Omental fat pad (tissue), 4 donors: ENCODE results near the gene AARSD1. TPM values are rescaled to one million over a fixed set of nuclear protein-coding genes. Genes with fewer than 3 reads are reported as not detected.
"Not testable (repeated sequence)": the region's sequence is repeated elsewhere in the genome, so short reads cannot be mapped to it uniquely, and the experiment has no call there.

Experiments used
- ATAC-seq: fragments of 150-250 bp; one replicate; pipeline ENCODE4 v1.9.1; 2016; ENCODE audit warnings: mild to moderate bottlenecking, moderate library complexity; ENCODE audit not compliant: low FRiP score
- DNase-seq: peaks from one replicate; pipeline ENCODE4 v3.0.0-alpha.2; 2019; ENCODE audit warnings: low spot score
- total RNA-seq, 4 donors: library from RNA; depleted of rRNA; stranded (reverse); fragments of >200 nt; gene quantifications; one replicate each; pipeline ENCODE4 v1.1.0, GENCODE V29; 2016
- TF ChIP-seq, protein P1 (sequence below), 3 donors: fragments of 450-650 bp; IDR thresholded peaks; one replicate each; pipeline ENCODE4 v1.5.1; 2016 to 2017; ENCODE audit warnings: antibody characterized with exemption in 3 of 3, mild to moderate bottlenecking in 3 of 3, moderate library complexity in 2 of 3

The AARSD1 gene
- total RNA-seq, 4 donors from 2014 or later = 17.8 to 36.0 (median 20.2) TPM

DNA sequence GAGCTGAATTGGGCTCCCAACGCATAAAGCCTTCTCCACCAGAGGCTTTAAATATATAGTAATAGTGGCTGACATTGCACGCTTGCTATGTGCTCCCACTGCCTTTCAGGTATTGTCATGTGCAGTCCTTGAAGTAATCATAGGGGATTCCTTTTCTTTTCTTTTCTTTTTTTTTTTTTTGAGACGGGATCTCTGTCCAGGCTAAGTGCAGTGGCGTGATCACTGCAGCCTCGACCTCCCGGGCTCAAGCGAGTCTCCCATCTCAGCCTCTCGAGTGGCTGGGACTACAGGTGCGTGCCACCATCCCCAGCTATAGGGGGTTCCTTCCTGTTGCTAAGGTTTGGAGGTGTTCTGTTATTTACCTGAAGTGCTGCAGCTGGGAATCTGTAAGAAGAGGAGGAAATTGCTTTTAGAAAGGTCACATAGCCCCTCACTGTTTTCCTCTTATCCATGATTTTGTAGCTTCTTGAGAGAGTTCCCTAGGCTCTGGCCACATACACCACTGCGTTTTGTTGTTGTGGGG is 34.8 kb upstream of the AARSD1 start:
- DNase-seq = no peak
- ATAC-seq = no peak
- TF ChIP-seq, protein P1, sequence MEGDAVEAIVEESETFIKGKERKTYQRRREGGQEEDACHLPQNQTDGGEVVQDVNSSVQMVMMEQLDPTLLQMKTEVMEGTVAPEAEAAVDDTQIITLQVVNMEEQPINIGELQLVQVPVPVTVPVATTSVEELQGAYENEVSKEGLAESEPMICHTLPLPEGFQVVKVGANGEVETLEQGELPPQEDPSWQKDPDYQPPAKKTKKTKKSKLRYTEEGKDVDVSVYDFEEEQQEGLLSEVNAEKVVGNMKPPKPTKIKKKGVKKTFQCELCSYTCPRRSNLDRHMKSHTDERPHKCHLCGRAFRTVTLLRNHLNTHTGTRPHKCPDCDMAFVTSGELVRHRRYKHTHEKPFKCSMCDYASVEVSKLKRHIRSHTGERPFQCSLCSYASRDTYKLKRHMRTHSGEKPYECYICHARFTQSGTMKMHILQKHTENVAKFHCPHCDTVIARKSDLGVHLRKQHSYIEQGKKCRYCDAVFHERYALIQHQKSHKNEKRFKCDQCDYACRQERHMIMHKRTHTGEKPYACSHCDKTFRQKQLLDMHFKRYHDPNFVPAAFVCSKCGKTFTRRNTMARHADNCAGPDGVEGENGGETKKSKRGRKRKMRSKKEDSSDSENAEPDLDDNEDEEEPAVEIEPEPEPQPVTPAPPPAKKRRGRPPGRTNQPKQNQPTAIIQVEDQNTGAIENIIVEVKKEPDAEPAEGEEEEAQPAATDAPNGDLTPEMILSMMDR (IDR thresholded peaks at IDR 0.05) = no peak

DNA sequence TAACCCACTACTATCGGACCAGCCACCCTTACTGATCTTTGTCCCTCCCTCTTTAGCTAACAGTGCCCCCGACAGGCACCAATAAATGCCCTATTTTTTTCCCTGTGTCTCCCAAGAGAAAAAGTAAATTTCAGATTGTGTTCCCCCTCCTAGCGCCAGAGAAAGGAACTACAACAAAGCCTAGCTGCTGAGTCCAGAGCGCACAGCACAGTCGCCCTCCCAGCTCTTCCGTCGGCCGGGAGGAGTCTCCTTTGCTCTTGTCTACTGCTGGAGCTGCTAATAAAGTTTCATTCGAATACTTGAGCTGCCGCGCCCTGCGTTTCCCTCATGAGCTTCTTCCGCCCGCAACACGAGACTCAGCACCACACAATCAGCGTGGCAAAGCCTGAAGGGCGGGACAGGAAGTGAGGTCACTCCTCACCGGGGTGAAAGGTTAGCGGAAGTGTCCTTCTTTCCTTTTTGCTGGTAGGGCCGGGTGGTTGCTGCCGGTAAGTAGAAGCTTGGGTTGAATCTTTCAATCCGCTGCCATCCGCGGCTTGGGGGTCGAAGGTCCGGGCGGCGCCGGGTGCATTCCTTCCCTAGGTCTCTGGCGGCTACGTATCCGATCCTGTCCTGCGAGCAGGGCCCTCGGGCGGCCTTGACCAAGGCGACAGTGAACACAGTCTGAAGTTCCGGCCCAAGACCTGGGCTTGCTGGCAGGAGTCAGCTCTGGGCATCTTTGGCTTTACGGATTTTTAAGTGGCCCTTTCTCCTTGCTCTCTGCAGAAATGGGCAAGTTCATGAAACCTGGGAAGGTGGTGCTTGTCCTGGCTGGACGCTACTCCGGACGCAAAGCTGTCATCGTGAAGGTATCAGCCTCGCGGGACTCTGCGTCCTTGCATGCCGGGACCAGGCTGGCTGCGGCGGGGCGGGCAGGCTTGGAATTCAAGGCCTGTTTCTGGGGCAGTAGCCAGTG is 34.0 kb upstream of the AARSD1 start, which contains the start of gene RPL27:
Gene RPL27, plus strand, starts transcription at position 436 of the 955 bp plus-strand sequence. Its CDS starts 332 bp downstream, at position 768.
- ATAC-seq = peak; percentile 98
- TF ChIP-seq, protein P1 (IDR thresholded peaks at IDR 0.05) = peak in 2 of 3 donors; percentile 58 to 81

DNA sequence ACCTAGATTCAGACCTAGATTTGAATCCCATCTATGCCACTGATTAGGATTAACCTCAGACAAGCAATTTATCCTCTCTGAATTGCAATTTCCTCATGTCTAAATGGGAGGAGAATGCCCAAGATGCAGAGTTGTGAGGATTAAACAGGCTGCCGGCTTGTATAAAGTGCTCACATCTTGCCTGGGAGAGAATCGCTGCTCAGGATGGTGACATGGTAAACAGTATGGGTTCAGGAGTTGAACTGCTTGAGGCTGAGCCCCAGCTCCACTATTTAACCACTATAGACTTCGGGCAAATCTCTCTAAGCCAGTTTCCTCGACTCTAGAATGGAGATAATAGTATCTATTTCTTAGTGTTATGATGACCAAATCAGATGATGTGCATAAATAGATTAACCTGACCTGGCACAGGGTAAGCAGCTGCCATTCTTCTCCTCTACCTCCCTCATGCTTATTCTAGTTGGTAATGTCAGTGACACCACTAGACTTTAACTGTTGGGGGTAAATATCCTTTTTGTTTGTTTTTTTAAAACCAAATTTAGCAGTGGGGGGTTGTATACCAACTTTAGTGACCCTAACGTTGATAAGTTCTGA is 33.2 kb upstream of the AARSD1 start:
- no peak for ATAC-seq
- DNase-seq = no peak
- TF ChIP-seq, protein P1 (IDR thresholded peaks at IDR 0.05) = no peak

More for the DNA sequence above, 34.0 kb upstream of the AARSD1 start, which contains the start of gene RPL27:
- DNase-seq = peak; percentile 96

DNA sequence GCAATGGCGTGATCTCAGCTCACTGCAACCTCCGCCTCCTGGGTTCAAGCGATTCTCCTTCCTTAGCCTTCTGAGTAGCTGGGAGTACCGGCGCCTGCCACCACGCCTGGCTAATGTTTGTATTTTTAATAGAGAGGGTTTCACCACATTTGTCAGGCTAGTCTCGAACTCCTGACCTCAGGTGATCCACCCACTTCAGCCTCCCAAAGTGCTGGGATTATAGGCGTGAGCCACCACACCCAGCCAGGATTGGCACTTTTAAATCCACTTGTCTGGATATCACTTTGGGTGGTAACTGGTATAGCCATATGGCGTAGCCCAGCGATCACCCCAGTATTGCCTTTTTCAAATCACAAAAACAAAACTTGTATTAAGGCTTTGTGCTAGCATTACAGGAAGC is 29.7 kb upstream of the AARSD1 start:
- DNase-seq, ATAC-seq: not testable (repeated sequence)

DNA sequence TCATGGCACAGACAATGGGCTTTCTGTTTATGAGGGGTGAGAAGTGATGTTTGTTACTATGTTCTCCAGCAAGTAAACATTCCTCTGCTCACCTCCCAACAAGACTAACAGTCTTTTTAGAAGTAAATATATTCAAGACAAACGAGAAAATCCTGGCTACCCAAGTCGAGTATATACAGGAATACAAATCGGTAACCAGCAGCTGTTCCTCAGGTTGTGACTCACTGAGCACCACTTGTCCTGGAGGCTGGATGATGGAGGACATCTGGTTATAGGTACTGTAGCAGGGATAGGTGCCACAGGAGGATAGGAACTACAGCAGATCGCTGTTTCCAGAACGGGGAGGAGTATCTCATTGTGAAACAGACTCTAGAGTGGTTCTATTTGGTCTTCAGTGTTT is 28.6 kb upstream of the AARSD1 start:
- ATAC-seq (no peak), DNase-seq (no peak)
- TF ChIP-seq, protein P1 (IDR thresholded peaks at IDR 0.05) = no peak

DNA sequence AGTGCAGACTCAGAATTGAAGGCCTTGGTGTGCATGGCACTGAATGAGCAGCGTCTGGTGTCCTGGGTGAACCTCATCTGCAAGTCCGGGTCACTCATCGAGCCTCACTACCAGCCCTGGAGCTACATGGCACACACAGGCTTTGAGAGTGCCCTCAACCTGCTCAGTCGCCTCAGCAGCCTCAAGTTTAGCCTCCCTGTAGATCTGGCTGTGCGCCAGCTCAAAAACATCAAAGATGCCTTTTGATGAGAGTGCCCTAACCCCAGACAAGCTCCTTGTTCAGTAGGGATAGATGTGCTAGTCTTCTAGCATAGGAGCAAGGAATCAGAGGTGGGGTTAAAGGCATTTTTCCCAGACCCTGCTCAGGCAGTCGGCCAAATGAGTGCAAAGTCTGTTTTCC is 27.2 kb upstream of the AARSD1 start:
- TF ChIP-seq, protein P1 (IDR thresholded peaks at IDR 0.05) = no peak
- ATAC-seq = no peak
- no peak for DNase-seq
